Colonic mucosa (tissue), 4 donors: Measurements from ENCODE around the gene RBM7. TPM values are rescaled to one million over a fixed set of nuclear protein-coding genes. Genes with fewer than 3 reads are reported as not detected.

Experiments
- DNase-seq: peaks from one replicate; pipeline ENCODE4 v3.0.0-alpha.2; 2020
- H3K27ac ChIP-seq: fragments of 200-600 bp; one replicate; pipeline ENCODE4 v1.8.0; 2021
- H3K27me3 ChIP-seq: fragments of 200-600 bp; one replicate; pipeline ENCODE4 v1.8.0; 2021
- H3K36me3 ChIP-seq: fragments of 200-600 bp; one replicate; pipeline ENCODE4 v1.8.0; 2021
- H3K4me1 ChIP-seq: fragments of 200-600 bp; one replicate; pipeline ENCODE4 v1.8.0; 2021; ENCODE audit warnings: mild to moderate bottlenecking
- H3K4me3 ChIP-seq: fragments of 200-600 bp; one replicate; pipeline ENCODE4 v1.8.0; 2021
- H3K9ac ChIP-seq, 2 donors: one replicate each; pipeline ENCODE4 v1.7.0; 2013; ENCODE audit warnings: control low read depth in 2 of 2, low read depth in 2 of 2, low read length in 2 of 2
- H3K9me3 ChIP-seq: fragments of 200-600 bp; one replicate; pipeline ENCODE4 v1.8.0; 2021
- intact Hi-C: fragments of 100-400 bp; cut with DNase I; formaldehyde crosslinking; loops from one replicate; pipeline ENCODE4 v1.14.1; 2022
- total RNA-seq, 2 donors: library from RNA; stranded (reverse); fragmentation: NEBNext Ultra II Directional in 1 of 2; extraction: Animal tissue kit (Norgen Biotek cat#: 25700) in 1 of 2; gene quantifications; one replicate each; pipeline ENCODE4 v1.2.1, GENCODE V29; 2021
- TF ChIP-seq, protein P1 (sequence below): fragments of 200-600 bp; IDR thresholded peaks from one replicate; pipeline ENCODE4 v1.8.0; 2022; ENCODE audit warnings: antibody characterized with exemption, mild to moderate bottlenecking
- donor health status: healthy.
- donor health status: DM: no; HTN: no; CAD: no.
- donor health status: DM: no; HTN: no; CAD: no.

RBM7 gene
- total RNA-seq, 2 donors from 2014 or later: 28.3 to 41.1 TPM

DNA sequence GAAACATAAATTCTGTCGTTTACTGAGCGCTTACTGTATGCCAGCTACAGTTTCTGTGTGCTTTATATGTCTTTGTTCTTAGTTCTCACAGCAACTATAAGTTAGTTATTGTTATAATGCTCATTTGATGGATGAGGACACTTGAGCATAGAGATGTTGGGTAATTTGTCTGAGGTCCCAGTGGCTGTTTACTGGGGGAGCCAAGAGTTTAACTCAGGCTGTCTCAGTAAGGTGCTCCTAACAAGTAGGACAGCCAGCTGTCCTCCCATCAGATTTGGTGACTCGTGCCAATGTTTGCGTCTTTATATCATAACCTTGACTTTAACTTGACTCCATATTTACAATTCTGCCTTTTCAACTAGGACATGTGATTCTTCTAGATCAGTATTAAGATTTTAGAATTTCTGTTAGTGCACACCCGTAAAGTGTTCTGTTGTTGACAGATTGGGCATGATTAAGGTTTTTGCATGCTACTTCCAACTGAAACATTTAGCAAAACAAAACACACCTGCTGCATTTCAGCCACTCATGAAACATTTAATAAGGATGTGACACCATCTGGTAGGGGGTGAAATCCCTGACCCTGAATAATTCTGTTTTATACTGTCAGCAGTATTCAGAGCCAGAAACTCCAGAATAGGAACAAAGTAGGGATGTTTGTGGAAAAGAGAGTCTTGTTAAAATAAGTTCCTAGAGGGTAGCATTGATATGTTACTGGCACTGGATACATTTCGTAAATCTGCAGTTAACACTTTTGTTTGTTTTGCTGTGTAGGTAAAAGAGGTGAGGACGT, 40.7 kb downstream of the RBM7 start:
- no peak overlapping the region for H3K9ac ChIP-seq
- TF ChIP-seq, protein P1, sequence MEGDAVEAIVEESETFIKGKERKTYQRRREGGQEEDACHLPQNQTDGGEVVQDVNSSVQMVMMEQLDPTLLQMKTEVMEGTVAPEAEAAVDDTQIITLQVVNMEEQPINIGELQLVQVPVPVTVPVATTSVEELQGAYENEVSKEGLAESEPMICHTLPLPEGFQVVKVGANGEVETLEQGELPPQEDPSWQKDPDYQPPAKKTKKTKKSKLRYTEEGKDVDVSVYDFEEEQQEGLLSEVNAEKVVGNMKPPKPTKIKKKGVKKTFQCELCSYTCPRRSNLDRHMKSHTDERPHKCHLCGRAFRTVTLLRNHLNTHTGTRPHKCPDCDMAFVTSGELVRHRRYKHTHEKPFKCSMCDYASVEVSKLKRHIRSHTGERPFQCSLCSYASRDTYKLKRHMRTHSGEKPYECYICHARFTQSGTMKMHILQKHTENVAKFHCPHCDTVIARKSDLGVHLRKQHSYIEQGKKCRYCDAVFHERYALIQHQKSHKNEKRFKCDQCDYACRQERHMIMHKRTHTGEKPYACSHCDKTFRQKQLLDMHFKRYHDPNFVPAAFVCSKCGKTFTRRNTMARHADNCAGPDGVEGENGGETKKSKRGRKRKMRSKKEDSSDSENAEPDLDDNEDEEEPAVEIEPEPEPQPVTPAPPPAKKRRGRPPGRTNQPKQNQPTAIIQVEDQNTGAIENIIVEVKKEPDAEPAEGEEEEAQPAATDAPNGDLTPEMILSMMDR: no peak
- H3K27ac ChIP-seq: no peak overlapping the region
- no peak for DNase-seq
- peaks cover 4% of the 10 kb centered on the region for H3K4me1 ChIP-seq
- no peaks in the 10 kb centered on the region for H3K36me3 ChIP-seq
- no peaks in the 10 kb centered on the region for H3K27me3 ChIP-seq
- H3K4me3 ChIP-seq: no peak overlapping the region
- intact Hi-C loops: no loop called here
- H3K9me3 ChIP-seq: no peaks in the 10 kb centered on the region

DNA sequence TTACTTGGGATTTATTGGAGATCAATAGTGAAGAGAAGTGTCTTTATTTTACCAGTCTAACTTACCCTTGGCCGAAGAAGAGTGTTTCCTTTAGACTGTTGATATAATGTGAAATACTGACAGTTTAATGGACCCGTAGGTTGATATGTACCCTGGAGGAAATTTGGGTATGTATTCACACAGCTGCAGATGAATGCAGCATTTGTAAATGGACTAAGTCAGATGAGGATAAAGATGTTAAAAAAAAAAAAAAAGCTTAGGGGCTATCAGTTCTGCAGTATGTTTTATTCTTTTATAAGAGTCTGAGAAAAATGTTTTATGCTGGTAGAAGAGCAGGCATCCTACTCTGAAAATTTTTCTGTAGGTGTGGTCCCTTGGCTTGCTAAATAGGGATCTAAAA, 41.5 kb downstream of the RBM7 start:
- Histone ChIP-seq H3K27me3 (no peaks in the 10 kb centered on the region), H3K9me3 (no peaks in the 10 kb centered on the region), H3K4me1 (peaks cover 4% of the 10 kb centered on the region), H3K4me3 (no peak overlapping the region), H3K27ac (no peak overlapping the region), H3K9ac (no peak overlapping the region), H3K36me3 (no peaks in the 10 kb centered on the region)
- intact Hi-C loops: no loop called here
- TF ChIP-seq, protein P1: no peak
- DNase-seq: no peak

DNA sequence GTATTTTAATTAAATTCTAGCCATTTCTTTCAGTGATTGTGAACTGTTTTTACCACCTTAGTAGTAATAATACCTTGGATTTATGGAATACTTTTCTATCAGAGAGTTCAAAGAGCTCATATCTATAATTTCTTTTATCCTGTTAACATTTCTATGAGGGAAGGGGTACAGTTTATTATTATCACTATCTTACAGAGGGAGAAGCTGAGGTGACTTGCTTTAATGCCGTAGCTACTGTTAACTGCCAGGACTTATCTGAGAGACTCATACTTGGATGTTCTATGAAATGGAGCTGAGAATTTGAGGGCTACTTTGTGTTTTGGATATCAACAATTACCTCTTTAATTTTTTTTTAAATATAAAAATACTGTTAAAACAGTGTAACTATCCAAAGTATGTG, 42.1 kb downstream of the RBM7 start:
- intact Hi-C loops: no loop called here
- Histone ChIP-seq H3K27me3 (no peaks in the 10 kb centered on the region), H3K27ac (no peak overlapping the region), H3K36me3 (no peaks in the 10 kb centered on the region), H3K9me3 (no peaks in the 10 kb centered on the region), H3K9ac (no peak overlapping the region), H3K4me1 (peaks cover 4% of the 10 kb centered on the region), H3K4me3 (no peak overlapping the region)
- TF ChIP-seq, protein P1: no peak
- no peak for DNase-seq

DNA sequence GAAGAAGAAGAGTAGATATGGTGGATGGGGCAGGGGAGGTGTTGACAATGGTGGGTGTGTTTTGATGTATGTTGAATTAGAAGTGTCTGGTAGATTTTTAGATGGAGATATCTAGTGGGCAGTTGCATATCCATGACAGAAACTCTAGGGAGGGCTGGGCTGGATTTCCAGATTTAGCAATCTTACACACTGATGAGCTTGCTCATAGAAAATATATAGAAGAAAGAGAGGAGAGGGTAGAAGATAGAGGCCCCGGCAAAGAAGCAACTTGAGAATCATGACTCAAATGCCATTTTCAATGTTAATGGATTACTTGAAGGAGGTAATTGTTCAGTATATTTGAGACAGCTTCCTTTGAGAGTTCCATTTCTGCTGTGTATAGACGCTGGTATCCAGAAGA, 47.0 kb downstream of the RBM7 start:
- Histone ChIP-seq H3K9ac (no peak overlapping the region), H3K27ac (no peak overlapping the region), H3K4me3 (no peak overlapping the region), H3K27me3 (no peaks in the 10 kb centered on the region), H3K9me3 (no peaks in the 10 kb centered on the region), H3K36me3 (no peaks in the 10 kb centered on the region), H3K4me1 (no peaks in the 10 kb centered on the region)
- no peak for DNase-seq
- TF ChIP-seq, protein P1: no peak
- intact Hi-C loops: no loop called here

DNA sequence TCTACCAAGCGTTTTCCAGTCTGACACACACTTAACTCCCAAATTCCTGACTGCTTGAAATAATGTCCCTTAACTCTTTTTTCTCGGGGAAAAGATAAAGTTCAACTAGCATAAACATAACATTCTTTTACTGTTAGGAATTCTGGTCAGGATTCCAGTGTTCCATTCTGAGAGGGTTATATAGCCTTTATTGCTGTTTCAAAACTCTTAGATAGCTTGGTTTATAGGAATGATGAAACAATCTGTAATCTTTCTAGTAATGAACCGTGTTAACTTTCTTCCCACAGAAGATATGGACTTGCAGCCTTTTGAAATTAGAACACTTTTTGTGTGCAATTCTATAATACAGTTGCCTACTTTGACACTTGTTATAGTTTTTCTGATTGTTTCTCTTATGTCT, 47.4 kb downstream of the RBM7 start:
- Histone ChIP-seq H3K9ac (no peak overlapping the region), H3K9me3 (no peaks in the 10 kb centered on the region), H3K36me3 (no peaks in the 10 kb centered on the region), H3K4me1 (no peaks in the 10 kb centered on the region), H3K4me3 (no peak overlapping the region), H3K27me3 (no peaks in the 10 kb centered on the region), H3K27ac (no peak overlapping the region)
- no peak for DNase-seq
- TF ChIP-seq, protein P1: no peak
- intact Hi-C loops: no loop called here
